GM12878 (cell line): Measurements from ENCODE around the gene OR6N2. TPM values are rescaled to one million over a fixed set of nuclear protein-coding genes. Genes with fewer than 3 reads are reported as not detected.

Experiments used
- ATF2 ChIP-seq: IDR thresholded peaks from 2 replicates; pipeline ENCODE4 v1.6.1; 2012; ENCODE audit warnings: low read length, inconsistent platforms
- ATF7 ChIP-seq: fragments of 450-650 bp; IDR thresholded peaks from 2 replicates; pipeline ENCODE4 v1.6.1; 2016; ENCODE audit warnings: low read depth, mild to moderate bottlenecking
- E4F1 ChIP-seq: fragments of 450-650 bp; IDR thresholded peaks from 2 replicates; pipeline ENCODE4 v1.6.1; 2018; ENCODE audit warnings: borderline replicate concordance, mild to moderate bottlenecking; ENCODE audit not compliant: partially characterized antibody
- NFYA ChIP-seq: IDR thresholded peaks from 2 replicates; pipeline ENCODE4 v1.6.1; 2011; ENCODE audit warnings: low read depth, mild to moderate bottlenecking, low read length, improper control_type of control experiment, borderline replicate concordance
- PAX5 ChIP-seq: IDR thresholded peaks from 2 replicates; pipeline ENCODE4 v1.6.1; 2011; ENCODE audit warnings: low read depth, low read length, borderline replicate concordance
- PKNOX1 ChIP-seq: fragments of 450-650 bp; IDR thresholded peaks from 2 replicates; pipeline ENCODE4 v1.6.1; 2016; ENCODE audit warnings: mild to moderate bottlenecking
- RB1 ChIP-seq: fragments of 450-650 bp; formaldehyde crosslinking; IDR thresholded peaks from 2 replicates; pipeline ENCODE4 v1.6.1; 2017; ENCODE audit warnings: mild to moderate bottlenecking, borderline replicate concordance
- SMARCA5 ChIP-seq: fragments of 450-650 bp; IDR thresholded peaks from 2 replicates; pipeline ENCODE4 v1.6.1; 2017; ENCODE audit warnings: mild to moderate bottlenecking
- TARDBP ChIP-seq: IDR thresholded peaks from 2 replicates; pipeline ENCODE4 v1.6.1; 2016; ENCODE audit warnings: borderline replicate concordance
- USF1 ChIP-seq: IDR thresholded peaks from 2 replicates; pipeline ENCODE4 v1.6.1; 2011; ENCODE audit warnings: borderline replicate concordance, low read depth, mild to moderate bottlenecking, moderate library complexity, mixed read lengths, low read length; ENCODE audit not compliant: insufficient read depth; ENCODE audit errors: extremely low read length
- WRNIP1 ChIP-seq: IDR thresholded peaks from 2 replicates; pipeline ENCODE4 v1.6.1; 2011; ENCODE audit warnings: low read depth, low read length, improper control_type of control experiment, borderline replicate concordance
- polyA plus RNA-seq, 11 experiments: library from polyadenylated mRNA; depleted of rRNA in 4 of 11; unstranded in 6 of 11; stranded (reverse) in 5 of 11; fragments of >200 nt; fragmentation: Nextera tagmentation in 4 of 11; fragmentation: Illumina TruSeq in 1 of 11; extraction: Ambion mirVana in 4 of 11; extraction: Trizol in 1 of 11; gene quantifications; 1 replicate in 1 of 11; 2 replicates in 10 of 11; pipeline versions ENCODE4 v1.2.1 to v1.2.3, GENCODE V29; 2011 to 2016; ENCODE audit warnings: inconsistent platforms in 2 of 11, missing spikeins in 2 of 11, low read depth in 1 of 11
- total RNA-seq, 4 experiments: library from RNA; depleted of rRNA in 3 of 4; stranded (reverse); fragments of >200 nt in 3 of 4; fragmentation: Illumina TruSeq in 1 of 4; extraction: Trizol in 1 of 4; gene quantifications; 2 replicates each; pipeline versions ENCODE4 v1.2.1 to v1.2.3, GENCODE V29; 2013 to 2021

The OR6N2 gene
- total and polyA plus RNA-seq, 10 of the 15 experiments (the other 5 are each of a cell fraction or from before 2014, with no cell fraction given) = not detected

- TF ChIP-seq RB1 (no peak), WRNIP1 (no peak), TARDBP (no peak), PKNOX1 (no peak), NFYA (no peak), SMARCA5 (no peak), ATF7 (no peak), PAX5 (no peak), USF1 (no peak), ATF2 (no peak), E4F1 (no peak)
Observed at GRCh38 chr1:158809862-158810261, 28.9 kb upstream of the OR6N2 start (continued).
